B cell (primary cell): ENCODE measurements around the gene GNAS. TPM values are rescaled to one million over a fixed set of nuclear protein-coding genes. Genes with fewer than 3 reads are reported as not detected.

Source experiments
- ATAC-seq: fragments of 200-7000 bp; cut with Tn5 transposase; one replicate; pipeline ENCODE4 v1.10.0; 2021; ENCODE audit warnings: low read depth, mild to moderate bottlenecking, moderate number of reproducible peaks, moderate library complexity
- CTCF ChIA-PET: fragments of 350-600 bp; sonication (Branson Sonifier 250); formaldehyde crosslinking; loops from one replicate; lab custom pipeline; 2021; ENCODE audit warnings: antibody characterized with exemption, inconsistent platforms; lab: Charles Lee
- POLR2A ChIA-PET: fragments of 350-600 bp; sonication (Branson Sonifier 250); formaldehyde crosslinking; loops from one replicate; lab custom pipeline; 2021; ENCODE audit warnings: antibody characterized with exemption; lab: Charles Lee
- DNase-seq: peaks from one replicate; pipeline ENCODE4 v3.0.0; 2013
- H2AFZ ChIP-seq: 2 replicates; pipeline ENCODE4 v1.6.1; 2012; ENCODE audit warnings: mild to moderate bottlenecking, low read depth, low read length; ENCODE audit not compliant: insufficient read depth, poor library complexity, severe bottlenecking
- H3K27ac ChIP-seq, 2 donors: 1 replicate in 1 of 2; 2 replicates in 1 of 2; pipeline ENCODE4 v1.5.1; 2012 to 2013; ENCODE audit warnings: low read length in 2 of 2, mild to moderate bottlenecking in 2 of 2, moderate library complexity in 1 of 2
- H3K27me3 ChIP-seq, 4 experiments: fragments of 200-600 bp in 1 of 4; sonication (generic) in 1 of 4; replicated peaks in 1 of 4; 1 replicate in 2 of 4; 2 replicates in 2 of 4; pipeline versions ENCODE4 v1.6.1 to v1.7.0; 2013 to 2016; ENCODE audit warnings: low read length in 3 of 4, mild to moderate bottlenecking in 2 of 4, mixed read lengths in 1 of 4, moderate library complexity in 1 of 4; ENCODE audit not compliant: insufficient read depth in 4 of 4, control insufficient read depth in 3 of 4; ENCODE audit errors: control extremely low read depth in 1 of 4
- H3K36me3 ChIP-seq, 2 experiments: replicated peaks in 1 of 2; 1 replicate in 1 of 2; 2 replicates in 1 of 2; pipeline versions ENCODE4 v1.6.1 to v1.7.1; 2013; ENCODE audit warnings: low read length in 1 of 2; ENCODE audit not compliant: insufficient read depth in 2 of 2, control insufficient read depth in 1 of 2; ENCODE audit errors: control extremely low read depth in 1 of 2, extremely low read depth in 1 of 2
- H3K4me1 ChIP-seq, 2 donors: fragments of 200-600 bp in 1 of 2; sonication (generic) in 1 of 2; 1 replicate in 1 of 2; 2 replicates in 1 of 2; pipeline versions ENCODE4 v1.5.1 to v1.6.1; 2013 to 2017; ENCODE audit warnings: low read length in 2 of 2; ENCODE audit not compliant: control insufficient read depth in 2 of 2, insufficient read depth in 2 of 2
- H3K4me2 ChIP-seq: replicated peaks from 2 replicates; pipeline ENCODE3; 2012; ENCODE audit warnings: mild to moderate bottlenecking, low read depth, low read length; ENCODE audit not compliant: poor library complexity, severe bottlenecking
- H3K4me3 ChIP-seq, 5 experiments: fragments of 200-600 bp in 1 of 5; sonication (generic) in 1 of 5; 1 replicate in 3 of 5; 2 replicates in 2 of 5; pipeline versions ENCODE4 v1.5.1 to v1.7.0; 2011 to 2016; ENCODE audit warnings: low read length in 4 of 5, mild to moderate bottlenecking in 4 of 5, low read depth in 2 of 5, control low read depth in 1 of 5, moderate library complexity in 1 of 5; ENCODE audit not compliant: insufficient read depth in 1 of 5; ENCODE audit errors: control extremely low read depth in 1 of 5, extremely low read depth in 1 of 5
- H3K79me2 ChIP-seq: fragments of 200-600 bp; sonication (generic); one replicate; pipeline ENCODE4 v1.6.0; 2016; ENCODE audit warnings: low read length; ENCODE audit not compliant: control insufficient read depth, insufficient read depth
- H3K9ac ChIP-seq: fragments of 200-600 bp; sonication (generic); 2 replicates; pipeline ENCODE4 v1.6.1; 2017; ENCODE audit warnings: mild to moderate bottlenecking, low read length, moderate library complexity
- H3K9me3 ChIP-seq, 3 donors: one replicate each; pipeline versions ENCODE4 v1.6.1 to v1.7.1; 2013; ENCODE audit warnings: low read length in 2 of 3; ENCODE audit not compliant: control insufficient read depth in 2 of 3, insufficient read depth in 1 of 3; ENCODE audit errors: control extremely low read depth in 1 of 3
- H4K20me1 ChIP-seq: 2 replicates; pipeline ENCODE4 v1.6.0; 2012; ENCODE audit warnings: mild to moderate bottlenecking, low read length; ENCODE audit not compliant: insufficient read depth, control insufficient read depth, poor library complexity, severe bottlenecking
- H3K27ac Mint-ChIP-seq: one replicate; pipeline ENCODE4 v1.8.0; 2021; ENCODE audit warnings: mixed read lengths
- H3K27me3 Mint-ChIP-seq: one replicate; pipeline ENCODE4 v1.8.0; 2021; ENCODE audit warnings: mixed read lengths
- H3K4me1 Mint-ChIP-seq: one replicate; pipeline ENCODE4 v1.8.0; 2021; ENCODE audit warnings: mixed read lengths
- H3K4me3 Mint-ChIP-seq: one replicate; pipeline ENCODE4 v1.8.0; 2021; ENCODE audit warnings: mixed read lengths
- H3K9me3 Mint-ChIP-seq: one replicate; pipeline ENCODE4 v1.8.0; 2022; ENCODE audit warnings: mixed read lengths; ENCODE audit not compliant: insufficient read depth
- CTCF ChIP-seq: fragments of 200-600 bp; IDR thresholded peaks from one replicate; pipeline ENCODE4 v1.8.0; 2022; ENCODE audit warnings: antibody characterized with exemption, mild to moderate bottlenecking
- EZH2 ChIP-seq: IDR thresholded peaks from 2 replicates; pipeline ENCODE4 v1.6.1; 2012; ENCODE audit warnings: borderline replicate concordance, low read depth, mild to moderate bottlenecking, moderate library complexity, low read length; ENCODE audit not compliant: insufficient read depth, poor library complexity, severe bottlenecking
- WGBS: methylation state at CpG from one replicate; pipeline ENCODE4 v1.1.5; 2013; ENCODE audit warnings: missing lambda C conversion rate; ENCODE audit not compliant: insufficient coverage; 5-methylcytosine and 5-hydroxymethylcytosine counted together
- intact Hi-C: fragments of 100-400 bp; cut with micrococcal nuclease; formaldehyde crosslinking; loops from one replicate; pipeline ENCODE4 v1.10.0; 2022
- polyA plus RNA-seq: library from polyadenylated mRNA; depleted of rRNA; stranded (reverse); fragments of >200 nt; gene quantifications from 2 replicates; pipeline ENCODE4 v1.2.3, GENCODE V29; 2012
- total RNA-seq, 2 donors: library from RNA; stranded (reverse); fragments of 120-200 nt in 1 of 2; gene quantifications; 1 replicate in 1 of 2; 2 replicates in 1 of 2; pipeline versions ENCODE4 v1.2.3 to v1.2.4, GENCODE V29; 2013 to 2022

The GNAS gene
- total and polyA plus RNA-seq, 2 donors (not counting 1 experiment from before 2014, with no cell fraction given): 714 to 1,181 TPM

DNA sequence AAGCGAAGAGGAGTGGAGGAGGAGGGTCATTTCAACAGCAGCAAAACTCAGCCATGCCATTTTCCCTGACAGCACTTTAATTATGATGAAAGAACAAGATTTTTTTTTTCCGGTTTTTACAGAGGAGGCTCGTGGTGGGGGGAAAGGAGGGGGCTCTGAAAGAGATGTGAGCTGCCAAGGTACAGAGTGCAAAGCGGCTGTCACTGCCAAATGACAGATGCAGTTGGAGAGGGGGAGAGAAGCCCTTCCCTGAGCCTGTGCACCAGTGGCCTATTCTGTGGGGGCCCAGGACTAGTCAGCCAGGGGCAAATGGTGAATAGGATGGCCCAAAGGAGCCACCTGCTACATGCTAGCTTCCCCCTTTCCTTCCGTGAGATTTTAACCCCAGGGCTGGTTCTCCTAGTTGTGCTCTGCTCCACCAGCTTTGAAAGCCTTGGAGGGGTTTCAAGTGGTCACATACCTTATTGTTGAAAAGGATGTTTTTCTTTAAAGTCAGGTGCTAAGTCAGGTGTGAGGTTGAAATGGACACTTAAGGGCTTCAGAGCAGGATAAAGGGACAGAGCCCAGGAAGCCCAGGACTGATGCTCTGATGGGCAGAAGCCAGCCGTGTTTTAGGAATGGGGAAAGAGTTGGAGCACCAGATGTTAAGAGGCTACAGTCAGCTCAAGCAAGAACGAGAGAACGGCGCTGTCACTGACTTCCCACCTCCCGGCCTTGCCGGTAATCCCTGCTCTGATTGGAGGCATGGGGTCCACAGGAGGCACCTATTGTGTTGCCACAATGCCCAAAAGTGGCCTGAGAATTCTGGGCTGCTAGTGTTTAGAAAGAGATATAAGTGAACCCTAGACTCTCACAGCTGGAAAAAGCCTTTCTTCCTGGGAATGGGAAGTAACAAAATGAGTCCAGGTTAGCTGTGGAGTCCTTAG, 24.8 kb downstream of the GNAS start:
- Mint-ChIP-seq H3K9me3 (no peaks in the 10 kb centered on the region), H3K4me1 (peaks cover 6% of the 10 kb centered on the region), H3K4me3 (no peak overlapping the region), H3K27me3 (no peaks in the 10 kb centered on the region), H3K27ac (no peak overlapping the region)
- 92% methylated on average over 10 of the region's 11 CpGs for WGBS
- H3K9me3 ChIP-seq: no peaks in the 10 kb centered on the region
- no peak overlapping the region for H3K4me3 ChIP-seq
- H3K4me1 ChIP-seq: no peaks in the 10 kb centered on the region
- no peaks in the 10 kb centered on the region for H3K36me3 ChIP-seq
- no peaks in the 10 kb centered on the region for H4K20me1 ChIP-seq
- no peak overlapping the region for H3K27ac ChIP-seq
- CTCF ChIA-PET: interaction anchor here (0.7 to 1.6 kb wide), 5 partner anchors 205 to 354 kb away, joined by 3 to 4 read pairs (median 3); no protein-coding TSS in a partner anchor
- no peak for ATAC-seq
- intact Hi-C loops: no loop called here
- DNase-seq: no peak
- H3K27me3 ChIP-seq: no peaks in the 10 kb centered on the region
- POLR2A ChIA-PET: no interaction called here
- no peak overlapping the region for H3K9ac ChIP-seq
- H2AFZ ChIP-seq: no peak overlapping the region
- TF ChIP-seq CTCF (no peak), EZH2 (no peak)
- no peak overlapping the region for H3K4me2 ChIP-seq
- H3K79me2 ChIP-seq: no peaks in the 10 kb centered on the region

- ChIA-PET CTCF (no interaction called here), POLR2A (no interaction called here)
- ATAC-seq: no peak
These were observed 25.5 kb downstream of the GNAS start for GRCh38 chr20:58877976-58878360.

More at GRCh38 chr20:58877976-58878360, 25.5 kb downstream of the GNAS start:
- H3K4me1 Mint-ChIP-seq: no peaks in the 10 kb centered on the region
- H3K27ac Mint-ChIP-seq: no peak overlapping the region
- H3K79me2 ChIP-seq: no peaks in the 10 kb centered on the region
- no peaks in the 10 kb centered on the region for H3K27me3 ChIP-seq
- no peak overlapping the region for H2AFZ ChIP-seq
- H3K4me1 ChIP-seq: no peaks in the 10 kb centered on the region
- no peak overlapping the region for H3K9ac ChIP-seq
- no peaks in the 10 kb centered on the region for H3K9me3 ChIP-seq
- no peak overlapping the region for H3K4me3 ChIP-seq
- TF ChIP-seq EZH2 (no peak), CTCF (no peak)
- no peak overlapping the region for H3K4me2 ChIP-seq
- no peaks in the 10 kb centered on the region for H3K27me3 Mint-ChIP-seq
- WGBS: no CpG with 5 or more reads among the region's 4 CpGs
- no peaks in the 10 kb centered on the region for H3K9me3 Mint-ChIP-seq
- no peak for DNase-seq
- no peak overlapping the region for H3K4me3 Mint-ChIP-seq
- no peaks in the 10 kb centered on the region for H3K36me3 ChIP-seq
- intact Hi-C loops: no loop called here
- H3K27ac ChIP-seq: no peak overlapping the region
- no peaks in the 10 kb centered on the region for H4K20me1 ChIP-seq
